ENCODE measurements around the gene CFAP141. TPM values are rescaled to one million over a fixed set of nuclear protein-coding genes. Genes with fewer than 3 reads are reported as not detected.
"Not testable (repeated sequence)": the region's sequence is repeated elsewhere in the genome, so short reads cannot be mapped to it uniquely, and the experiment has no call there.

The CFAP141 gene
- total RNA-seq, 2 experiments from 2014 or later, result not detected

DNA sequence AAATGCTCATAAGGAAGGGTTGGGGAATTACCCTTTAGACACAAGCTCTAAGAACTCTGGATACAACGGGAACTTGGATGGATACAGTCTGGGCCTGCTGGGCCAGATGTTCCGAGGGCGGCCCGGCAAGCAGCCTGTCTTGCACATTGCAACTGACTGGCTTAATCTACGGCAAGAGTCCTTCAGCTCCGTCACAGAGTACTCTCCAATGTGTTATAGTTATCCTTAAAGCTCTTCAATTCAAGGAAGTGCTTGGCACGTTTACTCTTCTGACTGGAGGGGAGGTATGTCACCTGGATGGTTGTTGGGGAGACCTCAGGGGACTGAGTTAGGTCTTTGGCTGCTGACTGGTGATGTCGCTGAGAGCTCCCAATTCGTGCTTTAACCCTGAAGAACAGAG, 1.1 kb upstream of the CFAP141 start:
- Mint-ChIP-seq H3K27ac (no peak overlapping the region), H3K4me1 (ENCODE audit: low read depth) (peaks cover 4% of the 10 kb centered on the region), H3K36me3 (ENCODE audit: low read depth) (peaks cover 47% of the 10 kb centered on the region), H3K4me3 (no peak overlapping the region), H3K27me3 (ENCODE audit: low read depth) (no peaks in the 10 kb centered on the region), H3K9me3 (ENCODE audit: insufficient read depth) (no peaks in the 10 kb centered on the region)
- ATAC-seq, result no peak
- DNase-seq, result no peak
- POLR2A ChIA-PET, result no interaction called here
- CTCF ChIA-PET, result interaction anchor here (0.9 to 1.4 kb wide), 3 partner anchors 8 to 128 kb away, joined by 3 to 5 read pairs (median 4); a partner anchor contains a TSS

DNA sequence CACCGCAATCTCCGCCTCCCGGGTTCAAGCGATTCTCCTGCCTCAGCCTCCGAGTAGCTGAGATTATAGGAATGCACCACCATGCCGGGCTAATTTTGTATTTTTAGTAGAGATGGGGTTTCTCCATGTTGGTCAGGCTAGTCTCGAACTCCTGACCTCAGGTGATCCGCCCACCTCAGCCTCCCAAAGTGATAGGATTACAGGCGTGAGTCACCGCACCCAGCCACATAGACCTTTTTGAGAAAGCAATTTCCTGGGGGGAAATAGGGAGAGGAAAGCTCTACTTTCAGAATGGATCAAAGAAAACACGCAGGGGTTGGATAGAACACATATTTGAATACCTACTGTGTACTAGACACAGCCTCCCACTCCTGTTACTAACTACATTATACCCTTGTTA, 355 bp downstream of the CFAP141 start:
- H3K4me3 Mint-ChIP-seq; H3K9me3 Mint-ChIP-seq (ENCODE audit: insufficient read depth); DNase-seq; POLR2A ChIA-PET; CTCF ChIA-PET; H3K27me3 Mint-ChIP-seq (ENCODE audit: low read depth); H3K4me1 Mint-ChIP-seq (ENCODE audit: low read depth); ATAC-seq: not testable (repeated sequence)
- H3K27ac Mint-ChIP-seq, result peak overlapping the region; percentile 47
- peaks cover 41% of the 10 kb centered on the region for H3K36me3 Mint-ChIP-seq (ENCODE audit: low read depth)

DNA sequence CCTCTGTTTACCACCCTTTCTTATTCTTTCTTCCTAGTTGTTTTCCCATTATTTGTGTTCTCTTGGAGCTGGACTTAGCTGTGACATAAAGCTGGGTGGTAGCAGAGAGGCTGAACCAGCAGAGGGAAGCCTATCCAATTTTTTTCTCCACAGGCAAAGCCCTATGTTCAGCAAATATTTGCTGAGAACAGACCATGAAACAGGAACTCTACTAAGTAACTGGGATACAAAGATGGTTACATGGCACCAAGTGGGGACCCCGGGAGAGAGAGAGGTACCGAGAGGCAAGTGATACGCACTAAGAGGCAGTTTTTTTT, 6.6 kb downstream of the CFAP141 start:
- no peaks in the 10 kb centered on the region for H3K4me1 Mint-ChIP-seq (ENCODE audit: low read depth)
- H3K4me3 Mint-ChIP-seq, result no peak overlapping the region
- H3K36me3 Mint-ChIP-seq (ENCODE audit: low read depth), result no peaks in the 10 kb centered on the region
- no peak overlapping the region for H3K27ac Mint-ChIP-seq
- H3K27me3 Mint-ChIP-seq (ENCODE audit: low read depth), result peaks cover 9% of the 10 kb centered on the region
- CTCF ChIA-PET, result interaction anchor here (0.6 to 3.9 kb wide), 37 partner anchors 9 to 348 kb away, joined by 3 to 60 read pairs (median 6); partner anchors contain the start of genes ATP8B2, HAX1 and UBAP2L
- POLR2A ChIA-PET, result no interaction called here
- ATAC-seq (no peak), DNase-seq (no peak)
- H3K9me3 Mint-ChIP-seq (ENCODE audit: insufficient read depth), result no peaks in the 10 kb centered on the region

DNA sequence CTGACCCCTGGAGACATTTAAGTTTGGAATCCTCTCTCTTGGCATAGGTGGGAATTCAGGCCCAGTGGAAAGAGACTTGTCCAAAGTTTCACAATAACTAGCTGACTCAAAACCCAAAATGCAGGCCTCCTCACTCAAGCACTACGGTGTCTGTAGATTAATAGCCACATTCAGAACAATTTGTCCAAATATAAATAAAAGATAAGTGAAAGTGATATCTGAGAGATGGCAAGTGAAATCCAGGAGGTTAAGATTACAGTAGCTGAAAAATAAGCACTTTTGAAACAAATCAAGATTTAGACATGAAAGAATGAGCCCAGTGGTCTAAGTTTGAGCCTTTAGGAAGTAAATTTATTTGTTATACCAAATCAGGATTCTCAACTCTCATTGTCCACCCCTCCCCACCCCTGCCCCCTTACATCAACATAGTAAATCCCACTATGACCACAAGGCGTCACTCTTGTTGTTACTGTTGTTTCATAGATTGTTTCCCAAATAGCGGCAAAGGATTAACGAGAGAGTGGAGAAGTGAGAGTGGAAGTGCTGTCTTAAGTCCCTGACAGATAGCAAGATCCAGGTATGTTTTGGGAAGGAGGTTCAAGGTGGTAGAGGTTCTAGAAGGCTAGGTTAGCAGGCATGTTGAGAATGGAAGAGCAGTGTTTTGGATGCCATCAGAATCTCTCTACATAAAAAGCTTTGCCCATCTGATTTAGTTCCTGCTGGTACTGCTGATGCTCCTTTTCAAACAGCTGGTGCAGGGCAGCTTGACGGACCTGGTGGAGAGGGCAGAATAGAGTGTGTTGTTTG, 7.2 kb downstream of the CFAP141 start:
- no peaks in the 10 kb centered on the region for H3K36me3 Mint-ChIP-seq (ENCODE audit: low read depth)
- H3K27me3 Mint-ChIP-seq (ENCODE audit: low read depth), result peaks cover 12% of the 10 kb centered on the region
- H3K9me3 Mint-ChIP-seq (ENCODE audit: insufficient read depth), result no peaks in the 10 kb centered on the region
- ATAC-seq (peak; percentile 76), DNase-seq (peak; percentile 70)
- no peak overlapping the region for H3K4me3 Mint-ChIP-seq
- no peak overlapping the region for H3K27ac Mint-ChIP-seq
- peaks cover 5% of the 10 kb centered on the region for H3K4me1 Mint-ChIP-seq (ENCODE audit: low read depth)
- ChIA-PET CTCF (interaction anchor here (0.6 to 3.9 kb wide), 39 partner anchors 8 to 348 kb away, joined by 3 to 60 read pairs (median 5); partner anchors contain the start of genes ATP8B2, HAX1 and UBAP2L), POLR2A (interaction anchor here (1.0 kb wide), 1 partner anchor 22 kb away, joined by 5 read pairs; no protein-coding TSS in a partner anchor)

DNA sequence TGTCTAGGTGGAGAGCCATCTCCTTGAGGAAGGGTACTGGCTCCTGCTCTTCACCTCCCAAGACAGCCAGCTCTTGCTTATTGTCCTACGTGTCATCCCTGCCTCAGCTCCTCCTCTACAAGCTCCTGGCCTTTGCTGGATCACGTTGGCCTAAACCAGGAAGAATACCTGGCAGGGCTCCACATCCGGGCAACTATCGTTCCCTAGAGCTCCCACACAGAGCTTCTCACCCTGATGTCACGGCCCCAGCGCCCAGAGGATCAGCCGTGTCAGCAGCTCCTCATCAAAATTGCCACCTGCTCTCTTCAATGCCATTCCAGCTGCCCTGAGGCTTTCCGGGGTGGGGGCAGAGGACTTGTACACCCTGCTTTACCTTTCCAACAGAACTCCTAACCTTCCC, 12.3 kb downstream of the CFAP141 start:
- Mint-ChIP-seq H3K4me1 (ENCODE audit: low read depth) (peaks cover 8% of the 10 kb centered on the region), H3K27me3 (ENCODE audit: low read depth) (peaks cover 43% of the 10 kb centered on the region), H3K9me3 (ENCODE audit: insufficient read depth) (no peaks in the 10 kb centered on the region), H3K27ac (no peak overlapping the region), H3K36me3 (ENCODE audit: low read depth) (no peaks in the 10 kb centered on the region), H3K4me3 (no peak overlapping the region)
- ChIA-PET CTCF (interaction anchor here (1.2 to 2.4 kb wide), 3 partner anchors 25 to 78 kb away, joined by 3 to 8 read pairs (median 3); no protein-coding TSS in a partner anchor), POLR2A (interaction anchor here (0.7 to 1.2 kb wide), 3 partner anchors 12 to 149 kb away, joined by 3 to 5 read pairs (median 4); partner anchors contain the start of gene UBAP2L)
- ATAC-seq (no peak), DNase-seq (no peak)

DNA sequence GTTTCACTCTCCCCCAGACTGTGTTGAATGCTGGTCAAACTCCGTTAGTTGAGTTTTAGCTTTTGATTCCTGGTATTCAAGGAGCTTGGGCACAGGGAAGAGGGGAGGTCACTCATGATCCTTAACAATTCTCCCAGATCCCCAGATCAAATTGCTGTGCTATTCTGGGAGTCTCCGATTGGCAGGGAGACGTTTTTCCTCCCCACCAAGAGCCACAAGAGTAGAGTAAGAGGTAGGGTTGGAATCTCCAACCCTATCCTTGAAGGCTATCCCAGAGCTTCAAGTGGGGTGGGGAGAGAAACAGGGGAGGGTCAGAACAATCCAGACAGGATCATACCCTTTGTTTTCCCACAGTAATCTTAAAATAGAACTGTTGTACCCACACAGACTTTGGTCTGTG, 13.7 kb downstream of the CFAP141 start:
- DNase-seq (no peak), ATAC-seq (no peak)
- Mint-ChIP-seq H3K27me3 (ENCODE audit: low read depth) (peaks cover 48% of the 10 kb centered on the region), H3K27ac (no peak overlapping the region), H3K4me1 (ENCODE audit: low read depth) (peaks cover 8% of the 10 kb centered on the region), H3K4me3 (no peak overlapping the region), H3K9me3 (ENCODE audit: insufficient read depth) (no peaks in the 10 kb centered on the region), H3K36me3 (ENCODE audit: low read depth) (no peaks in the 10 kb centered on the region)
- ChIA-PET POLR2A (no interaction called here), CTCF (interaction anchor here (1.0 to 1.8 kb wide), 3 partner anchors 12 to 142 kb away, joined by 3 to 5 read pairs (median 4); no protein-coding TSS in a partner anchor)

DNA sequence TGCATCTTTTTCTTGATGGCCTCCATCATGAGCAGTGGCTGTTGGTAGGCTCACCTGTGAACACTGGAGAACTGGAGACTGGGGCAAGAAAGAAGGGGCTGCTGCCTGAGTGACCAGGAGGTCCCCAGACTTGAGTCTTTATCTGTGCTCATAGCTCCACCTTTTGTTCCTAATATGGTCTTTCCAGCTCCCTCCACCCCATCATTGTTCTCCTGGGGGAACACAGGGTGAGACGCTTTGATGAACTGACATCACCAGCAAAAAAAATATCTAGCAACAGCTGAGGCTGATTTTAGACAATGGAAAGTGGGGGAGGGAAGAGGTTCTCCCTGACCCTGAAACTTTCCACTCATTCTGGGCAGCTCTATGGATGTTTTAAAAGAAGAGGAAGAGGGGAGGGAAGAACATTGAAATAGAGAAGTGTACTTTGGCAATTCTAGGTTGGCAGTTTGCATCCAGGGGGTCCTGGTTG, 14.1 kb downstream of the CFAP141 start, which contains the start of gene TPM3:
TSS of gene TPM3 (minus strand) at position 111 of the 472 bp plus-strand sequence. CDS start at position 29, 82 bp downstream.
- DNase-seq, result no peak
- Mint-ChIP-seq H3K36me3 (ENCODE audit: low read depth) (no peaks in the 10 kb centered on the region), H3K4me1 (ENCODE audit: low read depth) (peaks cover 8% of the 10 kb centered on the region), H3K27ac (no peak within 1 kb of the TSS), H3K4me3 (no peak within 1 kb of the TSS), H3K27me3 (ENCODE audit: low read depth) (peaks cover 49% of the 10 kb centered on the region), H3K9me3 (ENCODE audit: insufficient read depth) (no peaks in the 10 kb centered on the region)
- CTCF ChIA-PET, result interaction anchor here (1.0 to 1.8 kb wide), 3 partner anchors 12 to 143 kb away, joined by 3 to 5 read pairs (median 4); no protein-coding TSS in a partner anchor
- POLR2A ChIA-PET, result no interaction called here
- ATAC-seq, result peak; percentile 31

DNA sequence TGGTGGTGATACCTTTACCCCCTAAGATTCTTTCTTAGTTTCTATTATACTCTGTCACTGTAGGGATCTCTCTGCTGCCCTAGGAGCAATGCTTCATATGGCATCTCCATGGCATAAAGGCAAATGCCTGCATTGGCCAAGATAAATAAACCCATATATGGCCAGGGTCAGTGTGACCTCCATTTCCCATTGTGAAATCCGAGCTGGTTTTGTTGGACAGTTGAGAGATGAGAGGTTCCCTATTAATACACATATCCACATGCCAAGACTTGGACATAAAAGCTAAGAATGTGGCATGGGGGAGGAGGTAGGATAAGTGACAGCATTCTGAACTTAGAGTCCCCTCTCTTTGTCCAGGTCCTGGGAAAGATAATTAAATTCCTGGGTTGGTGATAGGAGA, 15.6 kb downstream of the CFAP141 start:
- ATAC-seq (no peak), DNase-seq (no peak)
- peaks cover 46% of the 10 kb centered on the region for H3K27me3 Mint-ChIP-seq (ENCODE audit: low read depth)
- CTCF ChIA-PET, result interaction anchor here (0.7 to 1.8 kb wide), 4 partner anchors 9 to 144 kb away, joined by 3 to 6 read pairs (median 4); no protein-coding TSS in a partner anchor
- H3K4me3 Mint-ChIP-seq, result no peak overlapping the region
- no peak overlapping the region for H3K27ac Mint-ChIP-seq
- H3K4me1 Mint-ChIP-seq (ENCODE audit: low read depth), result peaks cover 14% of the 10 kb centered on the region
- no peaks in the 10 kb centered on the region for H3K36me3 Mint-ChIP-seq (ENCODE audit: low read depth)
- H3K9me3 Mint-ChIP-seq (ENCODE audit: insufficient read depth), result no peaks in the 10 kb centered on the region
- POLR2A ChIA-PET, result interaction anchor here (0.6 kb wide), 1 partner anchor 258 kb away, joined by 3 read pairs; no protein-coding TSS in a partner anchor

DNA sequence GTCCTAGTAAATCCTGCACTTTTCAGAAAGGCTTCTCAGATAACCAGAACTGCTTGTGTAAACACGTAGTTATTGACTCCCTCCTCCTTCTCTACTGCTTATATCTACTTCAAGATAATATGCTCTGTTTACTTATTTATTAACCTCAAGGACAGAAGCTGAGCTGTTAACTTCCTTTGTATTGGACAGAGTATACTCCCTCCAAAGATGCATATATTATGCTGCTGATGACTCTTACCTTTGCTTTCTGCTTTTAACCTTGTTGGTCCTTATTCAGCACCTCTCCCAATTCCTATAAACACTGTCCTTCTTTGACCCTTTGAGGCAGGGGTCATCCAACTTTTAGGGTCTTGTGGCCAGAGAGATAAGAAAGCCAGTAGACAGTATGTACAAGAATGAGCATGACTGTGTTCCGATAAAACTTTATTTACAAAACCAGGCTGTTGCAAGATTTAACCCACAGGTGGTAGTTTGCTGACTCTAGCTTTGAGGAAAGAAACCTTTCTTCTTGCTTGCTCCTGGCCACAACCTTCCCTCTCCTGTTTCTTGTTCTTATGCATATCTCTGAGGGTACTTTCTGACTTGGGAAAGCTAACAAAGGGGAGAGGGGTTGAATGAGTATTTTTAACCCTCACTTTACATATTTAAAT, 19.2 kb downstream of the CFAP141 start:
- DNase-seq, result no peak
- Mint-ChIP-seq H3K27ac (no peak overlapping the region), H3K9me3 (ENCODE audit: insufficient read depth) (no peaks in the 10 kb centered on the region), H3K4me1 (ENCODE audit: low read depth) (peaks cover 11% of the 10 kb centered on the region), H3K27me3 (ENCODE audit: low read depth) (peaks cover 22% of the 10 kb centered on the region), H3K4me3 (no peak overlapping the region), H3K36me3 (ENCODE audit: low read depth) (peaks cover 10% of the 10 kb centered on the region)
- no peak for ATAC-seq
- ChIA-PET CTCF (interaction anchor here (0.9 to 1.4 kb wide), 7 partner anchors 9 to 148 kb away, joined by 3 to 7 read pairs (median 3); no protein-coding TSS in a partner anchor), POLR2A (no interaction called here)

DNA sequence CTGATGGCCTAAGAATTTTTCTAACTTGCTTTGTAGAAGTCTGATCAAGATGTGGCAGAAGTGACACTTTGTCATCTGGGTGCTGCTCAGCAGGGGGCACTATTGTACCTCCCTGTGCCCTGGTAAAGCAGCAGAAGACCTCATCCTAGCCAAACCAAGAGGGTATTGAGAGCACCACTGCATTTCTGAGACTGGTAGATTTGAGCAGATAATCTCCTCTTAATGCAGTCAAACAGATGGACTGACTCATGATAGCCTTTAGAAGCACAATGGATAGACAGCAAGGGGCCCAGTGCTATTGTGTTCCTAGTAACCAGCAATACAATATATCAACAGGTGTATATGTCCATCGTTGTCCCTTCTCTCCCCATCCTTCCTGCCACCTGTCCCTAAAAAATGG, 20.0 kb downstream of the CFAP141 start:
- CTCF ChIA-PET, result interaction anchor here (0.8 to 1.4 kb wide), 5 partner anchors 13 to 149 kb away, joined by 3 to 7 read pairs (median 5); no protein-coding TSS in a partner anchor
- DNase-seq, result peak; percentile 83
- peaks cover 18% of the 10 kb centered on the region for H3K36me3 Mint-ChIP-seq (ENCODE audit: low read depth)
- no peak overlapping the region for H3K27ac Mint-ChIP-seq
- peaks cover 16% of the 10 kb centered on the region for H3K4me1 Mint-ChIP-seq (ENCODE audit: low read depth)
- no peaks in the 10 kb centered on the region for H3K9me3 Mint-ChIP-seq (ENCODE audit: insufficient read depth)
- no peak for ATAC-seq
- POLR2A ChIA-PET, result no interaction called here
- no peak overlapping the region for H3K4me3 Mint-ChIP-seq
- H3K27me3 Mint-ChIP-seq (ENCODE audit: low read depth), result peaks cover 14% of the 10 kb centered on the region

DNA sequence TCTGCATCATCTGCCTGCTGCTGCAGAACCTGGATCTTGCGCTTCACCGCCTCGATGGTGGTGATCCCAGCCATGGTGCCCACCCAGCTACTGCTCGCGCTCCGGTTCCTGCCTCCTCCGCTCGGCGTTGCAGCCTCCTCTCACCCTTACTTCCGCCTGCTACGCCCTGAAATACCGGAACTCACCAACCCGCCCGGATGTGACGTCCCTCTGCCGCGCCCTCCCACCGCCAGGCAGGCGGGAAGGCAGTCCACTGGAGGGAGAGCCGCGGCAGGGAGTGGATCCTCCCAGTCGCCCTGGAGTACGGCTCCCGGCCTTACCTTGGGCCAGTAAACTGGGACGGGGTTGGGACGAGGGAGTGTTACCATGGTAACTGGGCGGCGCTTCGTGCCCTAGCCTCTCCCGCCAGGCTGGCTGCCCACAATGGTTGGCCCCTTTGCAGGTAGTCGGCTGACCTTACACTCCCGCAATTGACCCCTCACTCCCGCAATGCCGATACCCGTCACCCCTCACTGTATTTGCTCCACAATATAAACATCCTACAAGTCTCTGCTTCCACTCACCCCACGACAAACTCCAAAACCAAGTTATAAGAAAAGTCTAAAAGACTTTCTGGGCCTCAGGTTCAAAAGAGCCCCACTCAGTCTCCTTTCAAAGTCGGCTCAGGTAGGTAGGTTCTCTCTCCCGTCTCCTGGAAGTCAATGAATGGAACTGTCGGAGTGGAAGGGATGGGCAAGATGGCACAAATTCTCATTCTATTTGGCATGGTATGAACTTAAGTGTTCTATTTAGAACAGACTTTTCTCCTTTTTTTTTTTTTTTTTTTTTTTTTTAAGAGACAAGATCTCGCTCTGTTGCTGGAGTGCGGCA, 22.9 kb downstream of the CFAP141 start:
- ATAC-seq (peak; percentile 72), DNase-seq (peak; percentile 97)
- CTCF ChIA-PET, result interaction anchor here (1.4 to 3.6 kb wide), 3 partner anchors 24 to 152 kb away, joined by 3 to 23 read pairs (median 18); no protein-coding TSS in a partner anchor
- POLR2A ChIA-PET, result interaction anchor here (0.6 to 8.1 kb wide), 10 partner anchors 12 to 283 kb away, joined by 3 to 84 read pairs (median 6); partner anchors contain the start of genes RPS27 and UBAP2L
- Mint-ChIP-seq H3K4me3 (peak overlapping the region; percentile 99), H3K27me3 (ENCODE audit: low read depth) (peaks cover 6% of the 10 kb centered on the region), H3K27ac (peak overlapping the region; percentile 100), H3K4me1 (ENCODE audit: low read depth) (peaks cover 43% of the 10 kb centered on the region), H3K36me3 (ENCODE audit: low read depth) (peaks cover 46% of the 10 kb centered on the region), H3K9me3 (ENCODE audit: insufficient read depth) (no peaks in the 10 kb centered on the region)
